BLaER1 (cell line): ENCODE measurements around the gene CELF1.
A peak's percentile ranks its signal among the peaks of the same experiment; 100 is the strongest.

Experiments
- H3K27ac ChIP-seq: shearing (Covaris generic); formaldehyde crosslinking; 2 replicates; pipeline ENCODE4 v1.8.1; 2022
- H3K27me3 ChIP-seq: shearing (Covaris generic); formaldehyde crosslinking; 2 replicates; pipeline ENCODE4 v1.8.1; 2022
- H3K36me3 ChIP-seq: shearing (Covaris generic); formaldehyde crosslinking; 2 replicates; pipeline ENCODE4 v1.8.1; 2022
- H3K4me1 ChIP-seq: shearing (Covaris generic); formaldehyde crosslinking; 2 replicates; pipeline ENCODE4 v1.8.1; 2022
- H3K4me2 ChIP-seq: shearing (Covaris generic); formaldehyde crosslinking; 2 replicates; pipeline ENCODE4 v1.8.1; 2022
- H3K4me3 ChIP-seq: shearing (Covaris generic); formaldehyde crosslinking; 2 replicates; pipeline ENCODE4 v1.8.1; 2022
- H3K9ac ChIP-seq: shearing (Covaris generic); formaldehyde crosslinking; 2 replicates; pipeline ENCODE4 v1.8.1; 2022
- H3K9me3 ChIP-seq: shearing (Covaris generic); formaldehyde crosslinking; 2 replicates; pipeline ENCODE4 v1.8.1; 2022
- H4K20me1 ChIP-seq: shearing (Covaris generic); formaldehyde crosslinking; 2 replicates; pipeline ENCODE4 v1.8.1; 2022
- Cebpa-rat ChIP-seq: shearing (Covaris generic); IDR thresholded peaks from 2 replicates; pipeline ENCODE4 v1.8.1; 2022

CELF1 gene

DNA sequence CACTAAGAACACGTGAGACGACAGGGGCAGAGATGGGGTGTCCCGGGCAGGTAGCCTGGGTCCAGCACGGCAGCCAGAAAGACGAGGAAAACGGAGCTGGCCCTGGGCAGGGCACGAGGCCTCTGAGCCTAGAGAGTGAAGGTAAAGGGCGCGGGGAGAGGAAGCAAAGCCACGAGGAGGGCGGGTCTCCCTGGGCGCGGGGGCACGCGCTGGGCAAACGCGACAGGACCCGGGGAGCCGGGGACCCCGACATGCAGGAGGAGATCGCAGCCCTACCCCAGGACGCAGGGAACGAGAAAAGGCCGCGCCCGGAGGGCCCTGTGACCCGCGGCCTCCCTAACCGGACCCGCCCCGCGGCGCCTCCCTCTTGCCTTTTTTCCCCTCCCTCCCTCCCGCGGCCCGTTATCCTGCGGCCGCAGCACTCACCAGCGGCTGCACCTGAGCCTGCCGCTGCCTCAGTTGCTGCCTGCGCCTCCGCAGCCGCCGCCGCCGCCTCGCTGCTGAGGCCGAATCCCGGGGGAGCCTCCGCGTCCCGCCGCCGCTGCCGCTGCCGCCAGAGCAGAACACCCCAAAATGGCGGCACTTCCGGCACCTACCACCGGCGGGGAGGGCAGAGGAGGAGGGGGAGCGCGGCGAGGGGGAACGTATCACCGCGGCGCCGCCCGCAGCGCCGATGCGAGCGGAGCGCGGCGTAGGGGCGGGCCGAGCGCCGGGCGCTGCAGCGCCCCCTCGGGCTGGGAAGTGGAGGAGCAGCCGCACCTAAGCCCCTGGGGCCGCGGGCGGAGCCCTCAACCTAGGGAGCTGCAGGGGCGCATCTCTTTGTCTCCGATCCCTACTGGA, at the start of gene CELF1:
Gene CELF1 (minus strand): TSS at position 567 of the 840 bp plus-strand sequence. CDS start 53,609 bp downstream, outside the sequence.
- Histone ChIP-seq H3K27ac (peak within 1 kb of the TSS; percentile 92), H3K4me1 (peaks cover 45% of the 10 kb centered on the region), H3K27me3 (no peaks in the 10 kb centered on the region), H4K20me1 (peaks cover 48% of the 10 kb centered on the region), H3K36me3 (peaks cover 27% of the 10 kb centered on the region; the same call in 1 of the 2 replicates), H3K4me3 (peak within 1 kb of the TSS; percentile 94), H3K9me3 (no peaks in the 10 kb centered on the region), H3K9ac (peak within 1 kb of the TSS; percentile 96), H3K4me2 (peak within 1 kb of the TSS; percentile 79)
- TF ChIP-seq Cebpa-rat: no peak

DNA sequence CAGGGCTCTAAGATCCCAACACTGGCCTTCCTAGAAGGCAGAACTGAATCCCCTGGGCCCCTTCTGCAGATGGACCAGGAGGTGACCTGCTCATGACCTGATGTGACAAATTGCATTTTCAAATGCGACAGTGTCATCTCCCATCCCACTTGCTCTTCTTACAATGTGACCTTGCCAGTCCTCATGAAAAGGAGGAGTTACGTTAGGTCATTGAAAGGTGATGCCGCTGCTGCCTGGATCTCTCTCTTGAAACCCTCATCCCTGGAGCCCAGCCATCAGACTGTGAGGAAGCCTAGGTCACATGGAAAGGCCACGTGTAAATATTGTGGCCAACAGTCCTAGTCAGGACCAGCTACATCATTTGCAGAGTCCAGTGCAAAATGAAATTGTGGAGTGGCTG, 47.0 kb upstream of the CELF1 start:
- no peaks in the 10 kb centered on the region for H3K9me3 ChIP-seq
- no peak overlapping the region for H3K4me3 ChIP-seq
- no peaks in the 10 kb centered on the region for H3K4me1 ChIP-seq
- no peak overlapping the region for H3K9ac ChIP-seq
- H4K20me1 ChIP-seq: 0 out of 2 replicates have a peak, but pooled peaks cover 4% of the 10 kb centered on the region
- no peak for TF ChIP-seq Cebpa-rat
- no peak overlapping the region for H3K27ac ChIP-seq
- H3K27me3 ChIP-seq: peaks cover 13% of the 10 kb centered on the region
- H3K4me2 ChIP-seq: no peak overlapping the region
- H3K36me3 ChIP-seq: no peaks in the 10 kb centered on the region

DNA sequence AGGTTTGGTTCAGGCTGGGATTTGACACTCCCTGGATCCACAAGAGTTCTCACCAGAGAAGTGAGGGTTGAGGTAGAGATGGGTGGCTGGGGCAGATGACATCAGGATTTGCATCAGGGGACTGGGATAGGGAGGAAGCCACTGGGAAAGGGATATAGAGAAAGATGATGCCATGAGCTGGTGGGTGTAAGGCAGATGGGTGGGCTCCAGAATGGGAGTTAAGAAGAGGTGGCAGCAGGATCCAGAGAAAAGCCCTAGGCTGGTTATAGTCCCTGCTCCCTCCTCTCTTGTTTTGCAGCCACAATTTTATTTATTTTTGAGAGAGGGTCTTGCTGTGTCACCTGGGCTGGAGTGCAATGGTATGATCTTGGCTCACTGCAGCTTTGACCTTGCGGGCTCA, 43.0 kb upstream of the CELF1 start:
- H3K9me3 ChIP-seq: no peaks in the 10 kb centered on the region
- no peak overlapping the region for H3K4me3 ChIP-seq
- no peaks in the 10 kb centered on the region for H3K36me3 ChIP-seq
- no peak overlapping the region for H3K9ac ChIP-seq
- H3K4me1 ChIP-seq: peaks cover 32% of the 10 kb centered on the region
- H4K20me1 ChIP-seq: 0 out of 2 replicates have a peak, but pooled peaks cover 4% of the 10 kb centered on the region
- peaks cover 46% of the 10 kb centered on the region for H3K27me3 ChIP-seq
- H3K27ac ChIP-seq: no peak overlapping the region
- TF ChIP-seq Cebpa-rat: no peak
- no peak overlapping the region for H3K4me2 ChIP-seq

DNA sequence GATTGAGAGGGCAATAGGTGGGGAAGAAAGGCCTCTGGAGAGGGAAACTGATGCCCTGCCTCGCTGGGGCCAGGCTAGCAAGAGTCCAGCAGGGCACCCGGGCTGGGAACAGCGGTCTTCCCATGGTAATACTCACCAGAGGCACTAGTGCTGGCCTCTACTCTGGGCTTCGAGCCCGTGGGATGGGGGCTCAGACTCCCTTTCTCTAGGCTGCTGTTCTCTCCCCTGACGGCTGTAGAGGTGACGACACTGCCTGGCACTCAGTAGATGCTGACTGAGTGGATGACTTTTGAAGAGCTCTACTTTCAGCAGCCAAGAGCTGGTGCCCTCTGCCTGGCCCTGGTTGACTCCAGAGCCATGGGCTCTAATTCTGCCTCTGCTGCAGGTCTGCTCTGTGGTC, 42.1 kb upstream of the CELF1 start:
- Histone ChIP-seq H4K20me1 (0 out of 2 replicates have a peak, but pooled peaks cover 4% of the 10 kb centered on the region), H3K4me1 (peaks cover 41% of the 10 kb centered on the region), H3K9me3 (no peaks in the 10 kb centered on the region), H3K36me3 (0 out of 2 replicates have a peak, but pooled peaks cover 6% of the 10 kb centered on the region), H3K27me3 (peaks cover 46% of the 10 kb centered on the region), H3K4me3 (no peak overlapping the region), H3K4me2 (no peak overlapping the region), H3K9ac (no peak overlapping the region), H3K27ac (no peak overlapping the region)
- TF ChIP-seq Cebpa-rat: no peak

DNA sequence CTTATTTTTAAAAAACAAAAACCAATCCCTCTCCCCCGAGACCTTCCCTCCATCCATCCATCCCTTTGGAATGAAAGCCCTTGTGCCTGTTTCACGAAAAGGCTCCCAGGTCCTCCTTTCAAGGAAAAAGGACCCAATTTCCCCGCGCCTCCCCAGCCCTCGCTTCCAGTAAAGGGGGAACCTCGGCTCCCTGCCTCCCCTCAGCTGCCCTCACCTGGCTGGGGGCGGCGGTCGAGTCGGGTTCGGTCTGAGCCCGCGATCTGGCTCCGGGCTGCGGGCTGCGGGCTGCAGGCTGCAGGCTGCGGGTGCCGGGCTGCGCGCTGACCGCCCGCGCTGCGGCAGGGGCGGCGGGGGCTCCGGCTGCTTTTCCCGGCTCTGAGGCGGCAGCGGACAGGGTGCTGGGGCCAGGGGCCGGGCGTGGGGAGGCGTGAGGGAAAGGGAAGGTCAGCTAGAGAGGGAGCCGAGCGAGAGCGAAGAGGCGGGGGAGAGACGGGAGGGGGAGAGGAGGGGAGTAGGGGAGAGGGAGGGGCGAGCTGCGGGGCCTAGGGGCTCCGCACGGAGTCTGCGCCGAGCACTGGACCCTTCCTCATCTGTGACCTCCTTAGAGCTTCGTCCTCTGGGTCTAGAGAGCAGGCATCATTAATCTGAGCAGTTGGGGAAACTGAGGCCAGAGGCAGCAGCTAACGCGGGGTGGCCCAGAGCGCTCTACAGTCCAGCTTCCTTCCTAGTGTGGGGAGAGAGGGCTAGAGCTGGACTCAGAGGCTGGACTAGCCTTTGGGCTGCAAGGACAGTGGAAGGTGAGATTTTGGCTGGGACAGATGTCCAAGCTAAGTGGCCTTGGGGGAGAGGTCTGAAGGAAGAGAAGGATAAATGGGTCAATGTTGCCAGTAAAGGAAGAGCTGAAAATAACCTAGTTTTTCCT, 41.3 kb upstream of the CELF1 start, which contains the start of gene C1QTNF4:
Gene C1QTNF4 (minus strand): TSS at position 478 of the 922 bp plus-strand sequence. CDS start 3,601 bp downstream, outside the sequence.
- Histone ChIP-seq H4K20me1 (0 out of 2 replicates have a peak, but pooled peaks cover 4% of the 10 kb centered on the region), H3K36me3 (peaks cover 14% of the 10 kb centered on the region; the same call in 1 of the 2 replicates), H3K27me3 (peaks cover 46% of the 10 kb centered on the region), H3K4me2 (peak within 1 kb of the TSS; percentile 82), H3K27ac (no peak within 1 kb of the TSS), H3K9ac (0 out of 2 replicates have a peak within 1 kb of the TSS, but pooled peaks have one; percentile 4), H3K9me3 (no peaks in the 10 kb centered on the region), H3K4me1 (peaks cover 41% of the 10 kb centered on the region), H3K4me3 (peak within 1 kb of the TSS; percentile 22)
- no peak for TF ChIP-seq Cebpa-rat

DNA sequence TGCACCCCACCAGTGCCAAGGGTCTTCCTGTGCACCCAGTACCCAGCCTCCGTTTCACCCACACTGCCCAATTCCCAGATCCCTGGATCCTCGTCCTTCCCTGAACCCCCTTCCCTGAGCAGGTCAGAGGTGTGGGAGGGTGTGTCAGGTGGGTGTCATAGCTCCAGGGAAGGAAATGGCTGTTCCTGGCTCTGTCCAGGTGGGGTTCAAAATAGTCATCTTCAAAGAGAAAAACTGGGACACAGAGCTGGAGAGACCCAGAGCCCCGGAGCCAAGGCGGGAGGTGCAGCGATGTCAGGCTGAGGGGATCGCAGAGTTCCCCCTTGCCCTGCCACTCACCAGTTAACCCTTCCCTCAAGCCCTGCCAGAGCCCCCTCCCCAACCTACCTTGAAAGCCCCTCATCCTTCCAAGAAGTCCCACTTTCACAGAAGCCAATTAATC, 40.6 kb upstream of the CELF1 start:
- Histone ChIP-seq H4K20me1 (0 out of 2 replicates have a peak, but pooled peaks cover 4% of the 10 kb centered on the region), H3K9me3 (no peaks in the 10 kb centered on the region), H3K4me2 (peak overlapping the region; percentile 82), H3K9ac (0 out of 2 replicates have a peak overlapping the region, but pooled peaks have one; percentile 4), H3K27ac (no peak overlapping the region), H3K27me3 (peaks cover 46% of the 10 kb centered on the region), H3K4me1 (peaks cover 44% of the 10 kb centered on the region), H3K36me3 (peaks cover 15% of the 10 kb centered on the region; the same call in 1 of the 2 replicates), H3K4me3 (peak overlapping the region; percentile 22)
- no peak for TF ChIP-seq Cebpa-rat

DNA sequence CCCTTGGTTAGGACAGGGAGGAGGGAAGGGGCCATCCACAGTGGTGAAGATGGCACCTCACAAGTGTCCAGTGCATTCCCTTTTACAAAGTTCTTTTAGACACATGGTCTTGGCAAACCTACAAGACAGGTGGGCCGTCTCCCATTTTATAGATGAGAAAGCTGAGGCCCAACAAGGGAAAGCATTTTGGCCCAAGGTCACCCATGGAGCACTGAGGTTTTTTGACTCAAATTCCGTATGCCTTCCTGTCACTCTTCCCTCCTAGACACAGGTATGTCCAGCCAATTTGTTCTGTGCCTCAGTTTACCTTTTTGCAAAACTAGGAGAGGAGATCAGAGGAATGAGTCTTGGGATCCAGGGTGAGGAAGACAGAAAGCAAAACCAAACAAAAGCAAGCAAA, 40.0 kb upstream of the CELF1 start:
- H4K20me1 ChIP-seq: 0 out of 2 replicates have a peak, but pooled peaks cover 4% of the 10 kb centered on the region
- H3K4me1 ChIP-seq: peaks cover 49% of the 10 kb centered on the region
- H3K4me2 ChIP-seq: peak overlapping the region; percentile 82
- no peak overlapping the region for H3K9ac ChIP-seq
- H3K27me3 ChIP-seq: peaks cover 46% of the 10 kb centered on the region
- no peak overlapping the region; the same call in 1 of the 2 replicates for H3K4me3 ChIP-seq
- no peak overlapping the region for H3K27ac ChIP-seq
- H3K36me3 ChIP-seq: peaks cover 15% of the 10 kb centered on the region; the same call in 1 of the 2 replicates
- H3K9me3 ChIP-seq: no peaks in the 10 kb centered on the region
- TF ChIP-seq Cebpa-rat: no peak

DNA sequence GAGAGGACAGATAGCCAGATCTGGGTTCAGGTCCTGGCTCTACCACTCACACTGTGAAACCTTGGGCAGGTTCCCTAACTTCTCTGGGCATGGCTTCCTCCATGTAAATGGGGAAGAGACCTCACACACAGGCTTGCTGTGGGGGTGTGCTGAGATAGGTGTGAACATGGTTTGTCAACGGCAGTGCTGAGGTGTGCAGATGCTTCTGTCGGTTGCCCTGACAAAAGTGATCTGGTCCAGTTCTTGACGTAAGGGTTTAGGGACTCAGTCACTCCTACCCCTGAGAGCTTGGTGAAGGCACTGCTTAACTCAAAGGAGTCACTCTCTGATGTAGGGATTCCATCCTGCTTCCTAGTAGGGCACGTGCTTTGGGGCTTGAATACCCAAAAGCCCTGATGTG, 39.3 kb upstream of the CELF1 start:
- peak overlapping the region; percentile 57; the same call in 1 of the 2 replicates for H3K27ac ChIP-seq
- peaks cover 15% of the 10 kb centered on the region; the same call in 1 of the 2 replicates for H3K36me3 ChIP-seq
- TF ChIP-seq Cebpa-rat: no peak
- H3K4me1 ChIP-seq: peaks cover 56% of the 10 kb centered on the region
- H3K4me3 ChIP-seq: peak overlapping the region; percentile 7
- no peak overlapping the region for H3K9ac ChIP-seq
- peak overlapping the region; percentile 82 for H3K4me2 ChIP-seq
- H3K9me3 ChIP-seq: no peaks in the 10 kb centered on the region
- peaks cover 46% of the 10 kb centered on the region for H3K27me3 ChIP-seq
- H4K20me1 ChIP-seq: 0 out of 2 replicates have a peak, but pooled peaks cover 4% of the 10 kb centered on the region

DNA sequence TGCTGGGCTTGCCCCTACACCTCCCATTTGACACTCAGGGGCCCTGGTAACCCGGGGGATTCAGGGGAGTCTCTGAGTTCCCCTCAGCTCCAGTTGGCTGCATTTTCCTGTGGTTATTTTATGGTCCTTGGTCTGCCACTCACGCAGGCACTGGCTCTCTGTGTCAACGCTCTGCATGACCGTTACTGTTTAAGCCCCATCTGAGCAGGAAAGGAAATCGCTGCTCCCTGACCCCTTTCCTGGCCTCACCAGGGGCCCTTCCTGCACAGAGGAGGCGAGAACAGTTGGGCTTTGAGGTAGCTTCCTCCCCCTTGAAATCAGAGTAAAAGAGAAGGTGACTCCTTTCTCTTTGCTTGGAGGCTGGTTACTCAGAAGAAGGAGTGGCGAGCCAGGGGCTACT, 38.8 kb upstream of the CELF1 start:
- H3K4me1 ChIP-seq: peaks cover 56% of the 10 kb centered on the region

More for the DNA sequence above, 38.8 kb upstream of the CELF1 start:
- H3K36me3 ChIP-seq: peaks cover 16% of the 10 kb centered on the region; the same call in 1 of the 2 replicates
- peak overlapping the region; percentile 30; the same call in 1 of the 2 replicates for H3K9ac ChIP-seq
- no peak for TF ChIP-seq Cebpa-rat
- H3K27ac ChIP-seq: peak overlapping the region; percentile 57
- H3K9me3 ChIP-seq: no peaks in the 10 kb centered on the region
- 0 out of 2 replicates have a peak, but pooled peaks cover 4% of the 10 kb centered on the region for H4K20me1 ChIP-seq
- peak overlapping the region; percentile 7 for H3K4me3 ChIP-seq
- H3K27me3 ChIP-seq: peaks cover 46% of the 10 kb centered on the region
- H3K4me2 ChIP-seq: peak overlapping the region; percentile 82
